A673 (cell line): ENCODE data around the gene CACNA2D3.

Experiments used
- EZH2 ChIP-seq: fragments of 200-600 bp; sonication (generic); IDR thresholded peaks from 2 replicates; pipeline ENCODE4 v1.6.1; 2017; ENCODE audit warnings: borderline replicate concordance, low read depth, mild to moderate bottlenecking, mixed read lengths, antibody characterized with exemption, low read length; ENCODE audit not compliant: poor library complexity, severe bottlenecking
- TF ChIP-seq, protein P1 (sequence below): fragments of 300-800, 200-600 bp; sonication (generic); conservative IDR thresholded peaks from 2 replicates; pipeline ENCODE4 v1.5.1; 2017; ENCODE audit warnings: low read depth, mild to moderate bottlenecking, antibody characterized with exemption, low read length, moderate library complexity, mixed read lengths

DNA sequence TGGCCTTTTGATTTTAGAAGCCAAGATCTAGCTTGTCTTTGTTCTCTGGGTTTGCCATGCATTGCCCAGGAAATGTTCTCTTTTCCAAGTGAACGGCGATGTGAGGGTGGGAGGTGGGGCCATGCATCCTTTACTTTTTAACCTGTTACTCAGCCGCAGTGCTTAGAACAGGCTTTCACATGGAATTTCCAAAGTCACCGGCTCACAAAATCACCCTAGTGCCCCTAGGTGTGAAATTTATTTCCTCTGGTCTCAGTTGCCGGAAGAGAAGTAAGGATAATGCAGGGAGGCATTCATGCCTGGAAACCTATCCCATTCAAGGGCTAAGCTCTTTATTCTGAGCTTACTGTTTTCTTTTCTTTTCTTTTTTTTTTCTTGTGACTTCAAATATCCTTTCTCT lies 93.2 kb downstream of the CACNA2D3 start:
- TF ChIP-seq, protein P1, sequence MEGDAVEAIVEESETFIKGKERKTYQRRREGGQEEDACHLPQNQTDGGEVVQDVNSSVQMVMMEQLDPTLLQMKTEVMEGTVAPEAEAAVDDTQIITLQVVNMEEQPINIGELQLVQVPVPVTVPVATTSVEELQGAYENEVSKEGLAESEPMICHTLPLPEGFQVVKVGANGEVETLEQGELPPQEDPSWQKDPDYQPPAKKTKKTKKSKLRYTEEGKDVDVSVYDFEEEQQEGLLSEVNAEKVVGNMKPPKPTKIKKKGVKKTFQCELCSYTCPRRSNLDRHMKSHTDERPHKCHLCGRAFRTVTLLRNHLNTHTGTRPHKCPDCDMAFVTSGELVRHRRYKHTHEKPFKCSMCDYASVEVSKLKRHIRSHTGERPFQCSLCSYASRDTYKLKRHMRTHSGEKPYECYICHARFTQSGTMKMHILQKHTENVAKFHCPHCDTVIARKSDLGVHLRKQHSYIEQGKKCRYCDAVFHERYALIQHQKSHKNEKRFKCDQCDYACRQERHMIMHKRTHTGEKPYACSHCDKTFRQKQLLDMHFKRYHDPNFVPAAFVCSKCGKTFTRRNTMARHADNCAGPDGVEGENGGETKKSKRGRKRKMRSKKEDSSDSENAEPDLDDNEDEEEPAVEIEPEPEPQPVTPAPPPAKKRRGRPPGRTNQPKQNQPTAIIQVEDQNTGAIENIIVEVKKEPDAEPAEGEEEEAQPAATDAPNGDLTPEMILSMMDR = no peak
- TF ChIP-seq EZH2 = no peak
